Left ventricle myocardium inferior (tissue), 1 donor: ENCODE data around the gene CDKN2B-AS1. TPM values are rescaled to one million over a fixed set of nuclear protein-coding genes. Genes with fewer than 3 reads are reported as not detected.

ENCODE experiments used
- DNase-seq: peaks from one replicate; pipeline ENCODE4 v3.0.0-alpha.2; 2020
- H3K27ac ChIP-seq: fragments of 200-600 bp; replicated peaks from 2 replicates; pipeline ENCODE4 v1.8.0; 2021
- H3K27me3 ChIP-seq: fragments of 200-600 bp; 2 replicates; pipeline ENCODE4 v1.8.0; 2021; ENCODE audit warnings: low read depth
- H3K36me3 ChIP-seq: fragments of 200-600 bp; 2 replicates; pipeline ENCODE4 v1.8.0; 2021
- H3K4me1 ChIP-seq: fragments of 200-600 bp; 2 replicates; pipeline ENCODE4 v1.8.0; 2021
- H3K4me3 ChIP-seq: fragments of 200-600 bp; 2 replicates; pipeline ENCODE4 v1.8.0; 2021; ENCODE audit warnings: mild to moderate bottlenecking, moderate library complexity
- H3K9me3 ChIP-seq: fragments of 200-600 bp; replicated peaks from 2 replicates; pipeline ENCODE4 v1.8.0; 2021
- CTCF ChIP-seq: fragments of 200-600 bp; IDR thresholded peaks from 2 replicates; pipeline ENCODE4 v1.8.0; 2021; ENCODE audit warnings: antibody characterized with exemption, mild to moderate bottlenecking, borderline replicate concordance
- intact Hi-C: fragments of 100-400 bp; cut with micrococcal nuclease; formaldehyde crosslinking; loops from one replicate; pipeline ENCODE4 v1.11.0; 2022
- total RNA-seq: library from RNA; stranded (reverse); fragmentation: NEBNext Ultra II Directional; extraction: Animal tissue kit (Norgen Biotek cat#: 25700); gene quantifications from one replicate; pipeline ENCODE4 v1.2.1, GENCODE V29; 2021
- donor health status: DM: no; HTN: yes; CAD: no; lungs with severe emphysema.

CDKN2B-AS1 gene
- total RNA-seq, 1 donor from 2014 or later, result 0.30 TPM

- no peaks in the 10 kb centered on the region for H3K27me3 ChIP-seq
- TF ChIP-seq CTCF, result no peak
- H3K9me3 ChIP-seq, result no peaks in the 10 kb centered on the region
- no peak overlapping the region for H3K27ac ChIP-seq
- no peak overlapping the region for H3K4me3 ChIP-seq
- intact Hi-C loops, result no loop called here
- no peaks in the 10 kb centered on the region for H3K36me3 ChIP-seq
- peaks cover 6% of the 10 kb centered on the region for H3K4me1 ChIP-seq
- no peak for DNase-seq
Observed at GRCh38 chr9:22169243-22169642, 174.7 kb downstream of the CDKN2B-AS1 start.

DNA sequence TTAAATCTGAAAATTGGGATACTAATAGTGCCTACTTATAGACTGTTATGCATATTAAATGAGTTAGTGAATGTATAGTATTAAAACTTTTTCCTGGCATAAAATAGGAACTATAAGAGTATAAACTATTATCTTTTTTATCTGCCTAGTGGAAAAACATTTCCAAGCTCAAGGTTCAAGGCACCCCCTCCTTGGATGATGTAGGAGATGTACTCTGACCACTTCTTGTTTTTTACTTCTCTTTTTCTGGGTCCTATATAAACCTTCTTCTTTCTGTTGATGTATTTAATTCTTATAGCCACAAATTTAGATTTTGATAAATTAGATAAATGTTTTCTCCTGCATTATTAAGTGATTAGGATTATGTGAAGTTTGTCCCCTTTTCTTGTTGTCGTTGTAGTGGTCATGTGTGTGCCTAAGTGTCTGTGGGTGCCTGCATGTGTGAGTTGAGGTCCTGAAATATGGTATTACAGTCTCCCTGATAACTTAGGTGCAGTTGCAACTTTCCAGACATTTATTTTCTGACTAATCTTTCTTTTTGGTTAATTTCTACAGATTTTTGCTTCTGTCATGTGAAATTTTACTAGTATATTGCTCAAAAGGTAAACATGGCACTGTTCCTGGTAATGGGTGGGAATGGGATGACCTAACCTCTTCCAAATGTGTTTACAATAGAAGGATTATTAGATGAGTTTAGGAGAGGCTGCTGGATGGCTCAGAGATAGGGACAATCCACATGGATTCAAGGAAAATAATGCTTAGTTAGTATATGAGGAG is 175.3 kb downstream of the CDKN2B-AS1 start:
- Histone ChIP-seq H3K9me3 (no peaks in the 10 kb centered on the region), H3K36me3 (no peaks in the 10 kb centered on the region), H3K4me3 (no peak overlapping the region), H3K27ac (no peak overlapping the region), H3K4me1 (peaks cover 6% of the 10 kb centered on the region), H3K27me3 (no peaks in the 10 kb centered on the region)
- DNase-seq, result no peak
- intact Hi-C loops, result no loop called here
- no peak for TF ChIP-seq CTCF

Other genes starting within 250 kb of the CDKN2B-AS1 start
- gene MTAP, start 192.2 kb upstream of the CDKN2B-AS1 start, total RNA-seq, result 25.3 TPM
- 0.30 TPM for gene CDKN2A, start 399 bp upstream of the CDKN2B-AS1 start, total RNA-seq
- 0.82 TPM for gene CDKN2B, start 14.5 kb downstream of the CDKN2B-AS1 start, total RNA-seq